NK-92 treated with Interleukin-12 subunit alpha and Interleukin-12 subunit beta, amount 100 ng/mL, for 24 hours (cell line): ENCODE results near the gene KMT2E.

Experiments
- DNase-seq: peaks from one replicate; lab custom pipeline; 2025; lab: John Stamatoyannopoulos, UW

The KMT2E gene

GRCh38 chr7:105079348-105079747 is 65.3 kb downstream of the KMT2E start:
- DNase-seq = no peak

- no peak for DNase-seq
These were observed 70.6 kb downstream of the KMT2E start for GRCh38 chr7:105084581-105084980.

GRCh38 chr7:105086850-105087249 is 72.8 kb downstream of the KMT2E start:
- no peak for DNase-seq

GRCh38 chr7:105087981-105088380 is 74.0 kb downstream of the KMT2E start:
- DNase-seq = no peak

GRCh38 chr7:105088456-105088855 is 74.5 kb downstream of the KMT2E start:
- DNase-seq = no peak

GRCh38 chr7:105094966-105095365 is 81.0 kb downstream of the KMT2E start:
- DNase-seq = no peak

- no peak for DNase-seq
These were observed 82.3 kb downstream of the KMT2E start for GRCh38 chr7:105096306-105096705.

- no peak for DNase-seq
These were observed 83.6 kb downstream of the KMT2E start for GRCh38 chr7:105097619-105098018.

GRCh38 chr7:105098863-105099515 is 85.0 kb downstream of the KMT2E start:
- DNase-seq = no peak

- DNase-seq = no peak
These were observed 87.9 kb downstream of the KMT2E start for GRCh38 chr7:105101864-105102263.

- no peak for DNase-seq
These were observed 88.8 kb downstream of the KMT2E start for GRCh38 chr7:105102557-105103352.

GRCh38 chr7:105105579-105105978 is 91.6 kb downstream of the KMT2E start:
- no peak for DNase-seq

GRCh38 chr7:105106473-105106872 is 92.5 kb downstream of the KMT2E start:
- DNase-seq = no peak

GRCh38 chr7:105107458-105107857 is 93.5 kb downstream of the KMT2E start:
- no peak for DNase-seq

- no peak for DNase-seq
These were observed 98.7 kb downstream of the KMT2E start for GRCh38 chr7:105112440-105113418.

- no peak for DNase-seq
These were observed 104.9 kb downstream of the KMT2E start for GRCh38 chr7:105118612-105119600.

- DNase-seq = no peak
These were observed 108.6 kb downstream of the KMT2E start for GRCh38 chr7:105122619-105123018.

- DNase-seq = no peak
These were observed 111.7 kb downstream of the KMT2E start for GRCh38 chr7:105125745-105126144.

- DNase-seq = no peak
These were observed 112.5 kb downstream of the KMT2E start for GRCh38 chr7:105126436-105126975.

- DNase-seq = no peak
These were observed 113.2 kb downstream of the KMT2E start for GRCh38 chr7:105127179-105127578.

GRCh38 chr7:105130048-105130447 is 116.0 kb downstream of the KMT2E start:
- DNase-seq = no peak
